OCI-LY7 (cell line): ENCODE measurements around the gene LCE3D. TPM values are rescaled to one million over a fixed set of nuclear protein-coding genes. Genes with fewer than 3 reads are reported as not detected.
"Not testable (repeated sequence)": the region's sequence is repeated elsewhere in the genome, so short reads cannot be mapped to it uniquely, and the experiment has no call there.

Experiments
- BruUV-seq: library from RNA; stranded (reverse); fragments of 400-500 nt; replicated peaks from 2 replicates; lab custom pipeline; 2021; lab: Mats Ljungman, UMichigan
- CTCF ChIA-PET: fragments of 300-600 bp; sonication (Branson Sonifier 250); formaldehyde crosslinking; loops from one replicate; lab custom pipeline; 2022; ENCODE audit warnings: antibody characterized with exemption; ENCODE audit not compliant: unreplicated experiment; lab: Charles Lee
- POLR2A ChIA-PET: fragments of 300-600 bp; sonication (Branson Sonifier 250); formaldehyde crosslinking; loops from one replicate; lab custom pipeline; 2022; ENCODE audit warnings: antibody characterized with exemption; lab: Charles Lee
- DNase-seq: peaks from one replicate; pipeline ENCODE4 v3.0.0-alpha.2; 2015; ENCODE audit warnings: low spot score
- H2AFZ ChIP-seq: fragments of 200-600 bp; sonication (generic), shearing (Covaris generic); 2 replicates; pipeline ENCODE4 v1.6.1; 2014; ENCODE audit warnings: mild to moderate bottlenecking, antibody characterized with exemption, low read length, moderate library complexity
- H3K27ac ChIP-seq: fragments of 200-600 bp; sonication (generic); 2 replicates; pipeline ENCODE4 v1.5.1; 2014; ENCODE audit warnings: mixed run types, low read depth, mild to moderate bottlenecking, moderate library complexity, low read length, inconsistent platforms; ENCODE audit not compliant: poor library complexity, severe bottlenecking
- H3K36me3 ChIP-seq: fragments of 200-600 bp; sonication (generic); 2 replicates; pipeline ENCODE4 v1.6.1; 2014; ENCODE audit warnings: mild to moderate bottlenecking, antibody characterized with exemption, low read length, moderate library complexity, mixed read lengths; ENCODE audit not compliant: insufficient read depth
- H3K4me1 ChIP-seq: fragments of 200-600 bp; sonication (generic); 2 replicates; pipeline ENCODE4 v1.5.1; 2014; ENCODE audit warnings: mild to moderate bottlenecking, low read length; ENCODE audit not compliant: insufficient read depth, poor library complexity, severe bottlenecking
- H3K4me2 ChIP-seq: fragments of 200-600 bp; sonication (generic); 2 replicates; pipeline ENCODE4 v1.6.1; 2014; ENCODE audit warnings: mild to moderate bottlenecking, low read length
- H3K4me3 ChIP-seq: fragments of 200-600 bp; sonication (generic); 2 replicates; pipeline ENCODE4 v1.5.1; 2014; ENCODE audit warnings: mild to moderate bottlenecking, low read depth, low read length; ENCODE audit not compliant: poor library complexity, severe bottlenecking
- H3K79me2 ChIP-seq: fragments of 200-600 bp; sonication (generic); 2 replicates; pipeline ENCODE4 v1.6.1; 2016; ENCODE audit warnings: low read depth, mild to moderate bottlenecking, low read length, moderate library complexity, mixed read lengths; ENCODE audit not compliant: insufficient read depth
- H3K9me2 ChIP-seq: fragments of 200-600 bp; sonication (generic); 2 replicates; pipeline ENCODE4 v1.6.1; 2016; ENCODE audit warnings: mild to moderate bottlenecking, low read length, mixed read lengths; ENCODE audit not compliant: insufficient read depth
- H3K9me3 ChIP-seq: fragments of 200-600 bp; sonication (generic); 2 replicates; pipeline ENCODE4 v1.6.1; 2014; ENCODE audit warnings: mild to moderate bottlenecking, mixed run types, low read length, mixed read lengths
- H4K20me1 ChIP-seq: fragments of 200-600 bp; sonication (generic); 2 replicates; pipeline ENCODE4 v1.6.1; 2014; ENCODE audit warnings: mild to moderate bottlenecking, antibody characterized with exemption, low read length, moderate library complexity, mixed read lengths; ENCODE audit not compliant: insufficient read depth
- CTCF ChIP-seq: fragments of 200-600 bp; sonication (generic); conservative IDR thresholded peaks from 2 replicates; pipeline ENCODE4 v1.5.1; 2014; ENCODE audit warnings: mild to moderate bottlenecking, antibody characterized with exemption, low read length, moderate library complexity, mixed read lengths
- EZH2phosphoT487 ChIP-seq: fragments of 200-600 bp; sonication (generic); IDR thresholded peaks from 2 replicates; pipeline ENCODE4 v1.6.1; 2018; ENCODE audit warnings: low read depth, borderline replicate concordance, mild to moderate bottlenecking, mixed run types, antibody characterized with exemption, low read length, moderate library complexity, mixed read lengths
- intact Hi-C: fragments of 100-400 bp; cut with micrococcal nuclease; formaldehyde crosslinking; loops from one replicate; pipeline ENCODE4 v1.10.0; 2022; ENCODE audit not compliant: unreplicated experiment
- total RNA-seq, 2 experiments: library from RNA; depleted of rRNA in 1 of 2; stranded (reverse); fragments of >200 nt in 1 of 2; shearing (Covaris generic) in 1 of 2; gene quantifications; 2 replicates each; pipeline ENCODE4 v1.2.3, GENCODE V29; 2014 to 2022

Gene LCE3D
- total RNA-seq, 2 experiments from 2014 or later, result not detected

- ChIA-PET POLR2A (no interaction called here), CTCF (no interaction called here)
- H2AFZ ChIP-seq, result no peak overlapping the region
- no peak overlapping the region for H3K27ac ChIP-seq
- H3K79me2 ChIP-seq, result no peaks in the 10 kb centered on the region
- no peak overlapping the region for H3K4me2 ChIP-seq
- BruUV-seq, result no TSS peak
- intact Hi-C loops, result no loop called here
- H3K4me1 ChIP-seq, result no peaks in the 10 kb centered on the region
- H3K9me3 ChIP-seq, result no peaks in the 10 kb centered on the region
- no peak for TF ChIP-seq EZH2phosphoT487
- H3K9me2 ChIP-seq, result no peaks in the 10 kb centered on the region
- H3K4me3 ChIP-seq, result no peak overlapping the region
- no peaks in the 10 kb centered on the region for H3K36me3 ChIP-seq
- DNase-seq, result no peak
- H4K20me1 ChIP-seq, result no peaks in the 10 kb centered on the region
Observed at GRCh38 chr1:152582647-152583046, 2.3 kb upstream of the LCE3D start.

- H3K4me3 ChIP-seq, H3K4me2 ChIP-seq, intact Hi-C loops, H3K36me3 ChIP-seq, BruUV-seq, H3K9me2 ChIP-seq, H3K9me3 ChIP-seq, H3K27ac ChIP-seq, H3K79me2 ChIP-seq, H2AFZ ChIP-seq, H3K4me1 ChIP-seq, DNase-seq, CTCF ChIA-PET, H4K20me1 ChIP-seq: not testable (repeated sequence)
- POLR2A ChIA-PET, result interaction anchor here (0.7 kb wide), 1 partner anchor 13 kb away, joined by 5 read pairs; the partner anchor contains the start of gene LCE3E
Observed at GRCh38 chr1:152579526-152579925, 790 bp downstream of the LCE3D start.

GRCh38 chr1:152577168-152577567, 3.1 kb downstream of the LCE3D start:
- Histone ChIP-seq H3K4me1 (no peaks in the 10 kb centered on the region), H2AFZ (no peak overlapping the region), H3K27ac (no peak overlapping the region), H3K9me3 (no peaks in the 10 kb centered on the region), H3K36me3 (no peaks in the 10 kb centered on the region), H3K9me2 (no peaks in the 10 kb centered on the region), H3K4me3 (no peak overlapping the region), H3K4me2 (no peak overlapping the region), H3K79me2 (no peaks in the 10 kb centered on the region), H4K20me1 (no peaks in the 10 kb centered on the region)
- TF ChIP-seq CTCF, result no peak
- no peak for TF ChIP-seq EZH2phosphoT487
- no TSS peak for BruUV-seq
- no peak for DNase-seq
- ChIA-PET POLR2A (no interaction called here), CTCF (no interaction called here)
- intact Hi-C loops, result no loop called here

GRCh38 chr1:152566681-152567080, 13.6 kb downstream of the LCE3D start, which contains the start of gene LCE3E:
TSS of gene LCE3E (minus strand) at chr1:152566780. CDS start at chr1:152566208, 572 bp downstream.
- Histone ChIP-seq H3K27ac (no peak within 1 kb of the TSS), H3K4me3 (no peak within 1 kb of the TSS), H2AFZ (no peak within 1 kb of the TSS), H3K9me2 (no peaks in the 10 kb centered on the region), H3K36me3 (no peaks in the 10 kb centered on the region), H3K79me2 (no peaks in the 10 kb centered on the region), H3K4me2 (no peak within 1 kb of the TSS), H4K20me1 (no peaks in the 10 kb centered on the region), H3K9me3 (no peaks in the 10 kb centered on the region), H3K4me1 (no peaks in the 10 kb centered on the region)
- ChIA-PET POLR2A (interaction anchor here (1.0 kb wide), 1 partner anchor 12 kb away, joined by 5 read pairs; no protein-coding TSS in a partner anchor), CTCF (no interaction called here)
- intact Hi-C loops, result no loop called here
- no peak for DNase-seq
- TF ChIP-seq EZH2phosphoT487, result no peak
- TF ChIP-seq CTCF, result no peak
- no TSS peak for BruUV-seq
